Measurements from ENCODE around the gene ESPNL.

- TF ChIP-seq POLR2A (IDR thresholded peaks at IDR 0.05; ENCODE audit: low read length) (no peak), GATA1 (IDR thresholded peaks at IDR 0.05; ENCODE audit: low read depth, low read length) (no peak)
These were observed 35.5 kb downstream of the ESPNL start for GRCh38 chr2:238135601-238136150.
